Sigmoid colon (tissue), 7 donors: ENCODE measurements around the gene TMEM115. TPM values are rescaled to one million over a fixed set of nuclear protein-coding genes. Genes with fewer than 3 reads are reported as not detected.

Experiments
- DNase-seq: peaks from one replicate; pipeline ENCODE4 v3.0.0-alpha.2; 2019
- H3K27ac ChIP-seq, 4 donors: fragments of 200-600 bp; sonication (generic); one replicate each; pipeline ENCODE4 v1.5.1; 2016 to 2019; ENCODE audit warnings: mild to moderate bottlenecking in 1 of 4
- H3K27me3 ChIP-seq, 3 donors: fragments of 200-600 bp; sonication (generic); one replicate each; pipeline ENCODE4 v1.5.1; 2019; ENCODE audit warnings: mild to moderate bottlenecking in 1 of 3
- H3K36me3 ChIP-seq, 4 donors: fragments of 200-600 bp; sonication (generic); one replicate each; pipeline ENCODE4 v1.5.1; 2016 to 2019
- H3K4me1 ChIP-seq, 4 donors: fragments of 200-600 bp; sonication (generic); one replicate each; pipeline ENCODE4 v1.5.1; 2017 to 2019
- H3K4me3 ChIP-seq, 4 donors: fragments of 200-600 bp; sonication (generic); one replicate each; pipeline ENCODE4 v1.5.1; 2017 to 2019; ENCODE audit warnings: mild to moderate bottlenecking in 2 of 4, moderate library complexity in 1 of 4
- H3K9me3 ChIP-seq, 4 donors: fragments of 200-600 bp in 3 of 4; sonication (generic) in 3 of 4; one replicate each; pipeline versions ENCODE4 v1.5.1 to v1.6.1; 2013 to 2019
- CTCF ChIP-seq, 4 experiments: fragments of 450-650 bp in 3 of 4; fragments of 200-600 bp in 1 of 4; IDR thresholded peaks; one replicate each; pipeline ENCODE4 v1.5.1; 2016 to 2019; ENCODE audit warnings: antibody characterized with exemption in 4 of 4, mild to moderate bottlenecking in 3 of 4, moderate library complexity in 2 of 4
- EP300 ChIP-seq, 4 donors: sonication (generic); formaldehyde crosslinking; IDR thresholded peaks; one replicate each; pipeline ENCODE4 v1.6.1; 2017; ENCODE audit warnings: antibody characterized with exemption in 4 of 4
- POLR2A ChIP-seq, 2 donors: fragments of 450-650 bp; IDR thresholded peaks; one replicate each; pipeline ENCODE4 v1.6.1; 2016; ENCODE audit warnings: antibody characterized with exemption in 2 of 2, mild to moderate bottlenecking in 2 of 2, moderate library complexity in 2 of 2
- POLR2AphosphoS5 ChIP-seq, 4 donors: sonication (generic); formaldehyde crosslinking; IDR thresholded peaks; one replicate each; pipeline ENCODE4 v1.6.1; 2017; ENCODE audit warnings: antibody characterized with exemption in 4 of 4
- WGBS, 2 donors: extraction: QIAGEN DNeasy Blood & Tissue Kit; methylation state at CpG; one replicate each; pipeline ENCODE4 v1.1.7; 2013; 5-methylcytosine and 5-hydroxymethylcytosine counted together
- intact Hi-C: fragments of 100-400 bp; cut with DNase I; formaldehyde crosslinking; loops from one replicate; pipeline ENCODE4 v1.15.1; 2023
- polyA plus RNA-seq, 3 donors: library from polyadenylated mRNA; stranded (reverse); fragments of 200-250 nt; gene quantifications; one replicate each; pipeline ENCODE4 v1.2.3, GENCODE V29; 2013
- total RNA-seq, 4 donors: library from RNA; depleted of rRNA; stranded (reverse); fragments of >200 nt; gene quantifications; one replicate each; pipeline ENCODE4 v1.1.0, GENCODE V29; 2016
- donor health status: healthy with polysubstance abuse.
- donor health status: Bipolar disorder and iron deficiency.
- donor health status: healthy.

Gene TMEM115
- total and polyA plus RNA-seq, 7 donors: 9.5 to 45.7 (median 40.5) TPM

- H3K9me3 ChIP-seq: no peaks in the 10 kb centered on the region
- peaks cover 0 to 45% (median 6%) of the 10 kb centered on the region in 4 donors for H3K36me3 ChIP-seq
- peaks cover 0 to 56% (median 52%) of the 10 kb centered on the region in 4 donors for H3K4me1 ChIP-seq
- peak overlapping the region in 2 of 4 donors; percentile 31 to 45 for H3K27ac ChIP-seq
- no peaks in the 10 kb centered on the region for H3K27me3 ChIP-seq
- intact Hi-C loops: no loop called here
- 82 to 85% methylated on average over 11 of the region's 11 CpGs for WGBS, 2 donors
- no peak overlapping the region for H3K4me3 ChIP-seq
- no peak for TF ChIP-seq EP300 (IDR thresholded peaks at IDR 0.05)
- no peak for TF ChIP-seq POLR2AphosphoS5 (IDR thresholded peaks at IDR 0.05)
- no peak for TF ChIP-seq POLR2A (IDR thresholded peaks at IDR 0.05)
- no peak for TF ChIP-seq CTCF (IDR thresholded peaks at IDR 0.05)
- no peak for DNase-seq
Observed at GRCh38 chr3:50318163-50318562, 41.2 kb downstream of the TMEM115 start.

- WGBS, 2 donors: 30 to 64% methylated on average over 6 of the region's 6 CpGs
- Histone ChIP-seq H3K27ac (peak overlapping the region; percentile 6 to 45 (median 22)), H3K36me3 (peaks cover 0 to 45% (median 6%) of the 10 kb centered on the region in 4 donors), H3K27me3 (no peaks in the 10 kb centered on the region), H3K4me1 (peaks cover 0 to 48% (median 45%) of the 10 kb centered on the region in 4 donors), H3K9me3 (no peaks in the 10 kb centered on the region), H3K4me3 (no peak overlapping the region)
- TF ChIP-seq EP300 (IDR thresholded peaks at IDR 0.05): no peak
- TF ChIP-seq POLR2AphosphoS5 (IDR thresholded peaks at IDR 0.05): no peak
- no peak for TF ChIP-seq CTCF (IDR thresholded peaks at IDR 0.05)
- TF ChIP-seq POLR2A (IDR thresholded peaks at IDR 0.05): no peak
- no peak for DNase-seq
- intact Hi-C loops: no loop called here
Observed at GRCh38 chr3:50317300-50317699, 42.0 kb downstream of the TMEM115 start.

GRCh38 chr3:50316657-50317242 is 42.6 kb downstream of the TMEM115 start:
- no peaks in the 10 kb centered on the region for H3K9me3 ChIP-seq
- TF ChIP-seq CTCF (IDR thresholded peaks at IDR 0.05): no peak
- TF ChIP-seq EP300 (IDR thresholded peaks at IDR 0.05): no peak
- TF ChIP-seq POLR2A (IDR thresholded peaks at IDR 0.05): no peak
- no peak for TF ChIP-seq POLR2AphosphoS5 (IDR thresholded peaks at IDR 0.05)
- no peaks in the 10 kb centered on the region for H3K27me3 ChIP-seq
- H3K4me3 ChIP-seq: no peak overlapping the region
- peak overlapping the region; percentile 6 to 45 (median 22) for H3K27ac ChIP-seq
- no peak for DNase-seq
- peaks cover 0 to 43% (median 40%) of the 10 kb centered on the region in 4 donors for H3K4me1 ChIP-seq
- H3K36me3 ChIP-seq: peaks cover 0 to 45% (median 6%) of the 10 kb centered on the region in 4 donors
- WGBS, 2 donors: 12 to 47% methylated on average over 9 of the region's 9 CpGs
- intact Hi-C loops: no loop called here

- no peaks in the 10 kb centered on the region for H3K27me3 ChIP-seq
- peaks cover 0 to 33% (median 29%) of the 10 kb centered on the region in 4 donors for H3K4me1 ChIP-seq
- TF ChIP-seq POLR2AphosphoS5 (IDR thresholded peaks at IDR 0.05) (no peak), POLR2A (IDR thresholded peaks at IDR 0.05) (no peak), CTCF (IDR thresholded peaks at IDR 0.05) (no peak), EP300 (IDR thresholded peaks at IDR 0.05) (no peak)
- DNase-seq: no peak
- no peaks in the 10 kb centered on the region for H3K9me3 ChIP-seq
- H3K4me3 ChIP-seq: no peak overlapping the region
- intact Hi-C loops: no loop called here
- WGBS, 2 donors: 95 to 96% methylated on average over 4 of the region's 4 CpGs
- no peak overlapping the region for H3K27ac ChIP-seq
- peaks cover 0 to 44% (median 6%) of the 10 kb centered on the region in 4 donors for H3K36me3 ChIP-seq
Observed at GRCh38 chr3:50314816-50315215, 44.5 kb downstream of the TMEM115 start.
